ENCODE results near the gene AUTS2.

The AUTS2 gene

GRCh38 chr7:70240873-70241272 is 642.6 kb downstream of the AUTS2 start:
- Histone ChIP-seq H2AFZ (ENCODE audit: low read length) (no peak overlapping the region), H3F3A (ENCODE audit: low read depth) (no peaks in the 10 kb centered on the region), H3K4me3 (ENCODE audit: low read length, poor library complexity, severe bottlenecking) (no peak overlapping the region), H3K4me2 (ENCODE audit: low read depth, low read length, poor library complexity, severe bottlenecking) (no peak overlapping the region), H4K20me1 (ENCODE audit: insufficient read depth, low read length, poor library complexity, severe bottlenecking) (no peaks in the 10 kb centered on the region), H3K9me3 (ENCODE audit: insufficient read depth, low read depth, low read length) (no peaks in the 10 kb centered on the region), H3K9me2 (replicated peaks; ENCODE audit: low read depth, low read length) (no peaks in the 10 kb centered on the region), H3K9ac (ENCODE audit: low read depth, low read length, poor library complexity, severe bottlenecking) (no peak overlapping the region), H3K79me2 (ENCODE audit: insufficient read depth, low read length) (no peaks in the 10 kb centered on the region), H3K36me3 (ENCODE audit: insufficient read depth, low read length) (no peaks in the 10 kb centered on the region), H3K27me3 (ENCODE audit: insufficient read depth, low read length, poor library complexity, severe bottlenecking) (no peaks in the 10 kb centered on the region), H3K4me1 (ENCODE audit: insufficient read depth, low read length, poor library complexity, severe bottlenecking) (peaks cover 9% of the 10 kb centered on the region)
- TF ChIP-seq EZH2phosphoT487 (IDR thresholded peaks at IDR 0.05; ENCODE audit: borderline replicate concordance), result no peak
- TF ChIP-seq, protein P1, sequence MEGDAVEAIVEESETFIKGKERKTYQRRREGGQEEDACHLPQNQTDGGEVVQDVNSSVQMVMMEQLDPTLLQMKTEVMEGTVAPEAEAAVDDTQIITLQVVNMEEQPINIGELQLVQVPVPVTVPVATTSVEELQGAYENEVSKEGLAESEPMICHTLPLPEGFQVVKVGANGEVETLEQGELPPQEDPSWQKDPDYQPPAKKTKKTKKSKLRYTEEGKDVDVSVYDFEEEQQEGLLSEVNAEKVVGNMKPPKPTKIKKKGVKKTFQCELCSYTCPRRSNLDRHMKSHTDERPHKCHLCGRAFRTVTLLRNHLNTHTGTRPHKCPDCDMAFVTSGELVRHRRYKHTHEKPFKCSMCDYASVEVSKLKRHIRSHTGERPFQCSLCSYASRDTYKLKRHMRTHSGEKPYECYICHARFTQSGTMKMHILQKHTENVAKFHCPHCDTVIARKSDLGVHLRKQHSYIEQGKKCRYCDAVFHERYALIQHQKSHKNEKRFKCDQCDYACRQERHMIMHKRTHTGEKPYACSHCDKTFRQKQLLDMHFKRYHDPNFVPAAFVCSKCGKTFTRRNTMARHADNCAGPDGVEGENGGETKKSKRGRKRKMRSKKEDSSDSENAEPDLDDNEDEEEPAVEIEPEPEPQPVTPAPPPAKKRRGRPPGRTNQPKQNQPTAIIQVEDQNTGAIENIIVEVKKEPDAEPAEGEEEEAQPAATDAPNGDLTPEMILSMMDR (conservative IDR thresholded peaks at IDR 0.05; ENCODE audit: low read length), result no peak

GRCh38 chr7:70241536-70242175 is 643.4 kb downstream of the AUTS2 start:
- Histone ChIP-seq H3K9me2 (replicated peaks; ENCODE audit: low read depth, low read length) (no peaks in the 10 kb centered on the region), H3K4me2 (ENCODE audit: low read depth, low read length, poor library complexity, severe bottlenecking) (no peak overlapping the region), H3F3A (ENCODE audit: low read depth) (no peaks in the 10 kb centered on the region), H4K20me1 (ENCODE audit: insufficient read depth, low read length, poor library complexity, severe bottlenecking) (no peaks in the 10 kb centered on the region), H3K4me3 (ENCODE audit: low read length, poor library complexity, severe bottlenecking) (no peak overlapping the region), H3K4me1 (ENCODE audit: insufficient read depth, low read length, poor library complexity, severe bottlenecking) (peaks cover 9% of the 10 kb centered on the region), H3K9ac (ENCODE audit: low read depth, low read length, poor library complexity, severe bottlenecking) (no peak overlapping the region), H2AFZ (ENCODE audit: low read length) (no peak overlapping the region), H3K36me3 (ENCODE audit: insufficient read depth, low read length) (no peaks in the 10 kb centered on the region), H3K9me3 (ENCODE audit: insufficient read depth, low read depth, low read length) (no peaks in the 10 kb centered on the region), H3K79me2 (ENCODE audit: insufficient read depth, low read length) (no peaks in the 10 kb centered on the region), H3K27me3 (ENCODE audit: insufficient read depth, low read length, poor library complexity, severe bottlenecking) (no peaks in the 10 kb centered on the region)
- no peak for TF ChIP-seq EZH2phosphoT487 (IDR thresholded peaks at IDR 0.05; ENCODE audit: borderline replicate concordance)
- TF ChIP-seq, protein P1 (conservative IDR thresholded peaks at IDR 0.05; ENCODE audit: low read length), result no peak

- H3K4me1 ChIP-seq (ENCODE audit: insufficient read depth, low read length, poor library complexity, severe bottlenecking), result peaks cover 9% of the 10 kb centered on the region
- H3K9ac ChIP-seq (ENCODE audit: low read depth, low read length, poor library complexity, severe bottlenecking), result no peak overlapping the region
- no peak overlapping the region for H3K4me2 ChIP-seq (ENCODE audit: low read depth, low read length, poor library complexity, severe bottlenecking)
- no peaks in the 10 kb centered on the region for H3K36me3 ChIP-seq (ENCODE audit: insufficient read depth, low read length)
- no peak overlapping the region for H3K4me3 ChIP-seq (ENCODE audit: low read length, poor library complexity, severe bottlenecking)
- no peaks in the 10 kb centered on the region for H3K27me3 ChIP-seq (ENCODE audit: insufficient read depth, low read length, poor library complexity, severe bottlenecking)
- TF ChIP-seq EZH2phosphoT487 (IDR thresholded peaks at IDR 0.05; ENCODE audit: borderline replicate concordance), result no peak
- TF ChIP-seq, protein P1 (conservative IDR thresholded peaks at IDR 0.05; ENCODE audit: low read length), result no peak
- H3K9me3 ChIP-seq (ENCODE audit: insufficient read depth, low read depth, low read length), result no peaks in the 10 kb centered on the region
- H2AFZ ChIP-seq (ENCODE audit: low read length), result no peak overlapping the region
- H3F3A ChIP-seq (ENCODE audit: low read depth), result no peaks in the 10 kb centered on the region
- no peaks in the 10 kb centered on the region for H3K79me2 ChIP-seq (ENCODE audit: insufficient read depth, low read length)
- no peaks in the 10 kb centered on the region for H4K20me1 ChIP-seq (ENCODE audit: insufficient read depth, low read length, poor library complexity, severe bottlenecking)
- H3K9me2 ChIP-seq (replicated peaks; ENCODE audit: low read depth, low read length), result no peaks in the 10 kb centered on the region
Observed at GRCh38 chr7:70242826-70243225, 644.6 kb downstream of the AUTS2 start.
